Superior temporal gyrus (tissue), 1 donor: Measurements from ENCODE around the gene GRM4.

Source experiments
- DNase-seq: peaks from one replicate; pipeline ENCODE4 v3.0.0-alpha.2; 2016; ENCODE audit errors: extremely low spot score

GRM4 gene

DNA sequence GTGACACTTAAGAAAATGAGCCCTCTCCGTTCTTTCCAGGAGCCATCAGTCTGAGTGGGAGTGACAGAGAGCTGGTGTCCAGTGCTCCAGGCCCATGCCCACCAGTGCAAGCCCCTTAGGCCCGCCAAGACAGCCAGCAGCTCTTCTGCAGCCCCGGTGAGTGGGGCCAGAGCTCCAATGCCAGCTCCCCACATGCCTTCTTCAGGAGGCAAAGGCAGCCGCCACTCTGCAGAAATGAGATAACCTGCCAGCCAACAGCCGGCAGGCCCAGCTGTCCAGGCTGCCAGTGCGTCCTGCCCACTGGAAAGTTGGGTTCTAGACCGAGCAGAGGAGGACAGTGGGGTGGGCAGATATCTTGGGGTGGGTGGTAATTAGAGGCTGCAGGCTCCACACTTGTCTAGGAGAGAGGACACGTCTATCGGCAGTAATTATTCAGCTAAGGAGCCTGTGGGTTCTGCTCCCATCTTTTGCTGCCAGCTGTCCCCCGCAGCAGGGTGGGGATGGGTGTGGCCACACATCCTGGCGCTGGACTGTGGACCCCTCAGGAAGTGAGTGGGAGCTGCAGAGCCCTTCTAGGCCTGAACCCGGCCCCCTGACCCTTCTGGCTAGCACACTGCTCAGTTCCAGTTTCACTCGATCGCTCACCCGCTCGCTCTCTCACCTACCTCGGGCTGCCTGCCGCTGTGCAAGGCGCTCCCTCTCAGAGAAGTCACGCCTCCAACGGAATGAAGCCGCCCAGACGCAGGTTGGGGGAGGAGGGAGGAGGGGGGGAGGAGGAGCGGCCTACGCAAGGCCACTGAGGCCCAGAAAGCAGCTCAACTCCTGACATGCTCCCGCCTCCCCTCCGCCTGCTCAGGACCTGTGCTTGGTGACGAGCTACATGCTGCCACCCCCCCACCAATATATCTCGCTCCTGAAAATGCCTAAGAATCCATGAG lies 3.6 kb downstream of the GRM4 start:
- DNase-seq = no peak

DNA sequence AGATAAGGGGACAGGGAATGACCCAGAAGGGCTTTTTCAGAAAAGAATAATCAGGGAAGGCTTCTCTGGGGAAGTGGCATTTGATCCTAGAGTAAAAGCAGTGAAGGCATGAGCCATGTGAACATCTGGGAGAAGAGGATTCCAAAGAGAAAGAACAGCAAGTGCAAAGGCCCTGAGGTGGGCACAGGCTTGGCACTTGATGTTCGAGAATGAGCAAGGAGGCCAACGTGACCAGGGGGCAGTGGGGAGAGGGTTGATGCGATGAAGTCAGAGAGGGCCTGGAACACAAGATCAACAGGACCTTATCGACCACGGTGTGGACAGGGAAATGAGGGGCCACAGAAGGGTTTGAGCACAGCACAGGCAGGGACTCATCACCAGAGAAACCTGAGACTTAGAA lies 5.8 kb downstream of the GRM4 start:
- DNase-seq = no peak

DNA sequence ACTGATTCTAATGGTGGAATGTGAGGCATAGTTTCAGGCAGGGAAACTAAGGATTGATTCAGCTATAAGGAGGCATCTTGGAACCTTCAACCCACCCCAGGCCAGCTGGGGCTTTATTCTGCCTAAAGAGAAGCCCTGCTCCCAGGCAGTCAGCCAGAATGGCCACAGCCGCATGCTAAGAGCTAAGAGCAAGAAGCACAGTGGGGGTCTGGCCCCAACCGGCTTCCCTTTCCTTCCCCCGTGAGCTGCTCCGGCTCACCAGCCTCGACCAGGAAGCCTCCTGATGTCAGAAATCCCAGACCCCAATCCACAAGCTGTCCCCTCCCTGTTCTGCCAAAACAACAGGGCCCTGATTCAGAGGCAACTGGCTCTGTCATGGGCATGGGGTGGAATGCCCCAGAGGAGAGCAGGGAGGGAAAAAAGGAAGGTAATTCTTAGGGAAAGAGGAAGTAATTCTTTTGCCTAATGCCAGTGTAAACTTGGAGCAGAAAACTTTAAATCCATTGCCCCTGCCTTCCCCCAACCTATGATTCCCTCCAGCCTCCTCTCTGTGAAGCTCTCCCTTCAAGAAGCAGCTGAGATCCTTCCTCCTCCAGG lies 6.9 kb downstream of the GRM4 start:
- no peak for DNase-seq

DNA sequence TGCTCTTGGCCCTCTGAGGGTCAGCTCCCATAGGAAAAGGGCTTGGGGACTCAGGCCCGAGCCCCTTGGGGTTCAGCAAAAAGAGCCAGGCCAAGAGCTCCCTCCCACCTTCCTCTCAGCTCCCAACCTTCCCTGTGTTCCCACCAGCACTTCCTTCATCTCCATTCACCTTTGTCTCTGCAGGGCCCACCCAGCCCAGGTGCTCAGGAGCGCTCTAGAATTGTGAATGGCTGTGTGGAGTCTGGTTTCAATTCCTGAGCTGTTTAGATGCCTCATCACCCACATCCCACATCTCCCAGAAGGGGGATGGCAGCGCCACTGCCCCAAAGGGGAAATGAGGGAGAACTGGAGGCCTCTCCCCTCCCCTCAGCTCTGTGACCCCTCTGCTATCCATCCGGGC lies 7.7 kb downstream of the GRM4 start:
- no peak for DNase-seq

DNA sequence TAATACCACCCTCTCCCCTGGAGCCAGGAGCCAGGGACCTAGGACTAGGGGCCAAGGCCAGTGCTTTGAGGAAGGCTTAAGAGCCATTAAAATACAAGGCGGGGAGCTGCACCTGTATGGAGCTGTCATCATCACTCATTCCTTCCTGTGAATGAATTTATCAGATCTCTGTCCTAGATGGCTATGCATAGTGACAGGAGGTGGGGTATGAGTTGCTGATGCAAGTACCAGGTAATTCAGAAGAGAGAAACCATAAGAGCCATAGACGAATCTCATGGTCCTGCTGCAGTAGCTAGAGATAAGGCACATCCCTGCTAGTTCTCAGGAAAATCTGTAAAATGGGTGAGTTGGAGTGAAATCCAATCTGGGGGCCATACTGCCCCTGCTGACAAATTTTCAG lies 10.3 kb downstream of the GRM4 start:
- no peak for DNase-seq

DNA sequence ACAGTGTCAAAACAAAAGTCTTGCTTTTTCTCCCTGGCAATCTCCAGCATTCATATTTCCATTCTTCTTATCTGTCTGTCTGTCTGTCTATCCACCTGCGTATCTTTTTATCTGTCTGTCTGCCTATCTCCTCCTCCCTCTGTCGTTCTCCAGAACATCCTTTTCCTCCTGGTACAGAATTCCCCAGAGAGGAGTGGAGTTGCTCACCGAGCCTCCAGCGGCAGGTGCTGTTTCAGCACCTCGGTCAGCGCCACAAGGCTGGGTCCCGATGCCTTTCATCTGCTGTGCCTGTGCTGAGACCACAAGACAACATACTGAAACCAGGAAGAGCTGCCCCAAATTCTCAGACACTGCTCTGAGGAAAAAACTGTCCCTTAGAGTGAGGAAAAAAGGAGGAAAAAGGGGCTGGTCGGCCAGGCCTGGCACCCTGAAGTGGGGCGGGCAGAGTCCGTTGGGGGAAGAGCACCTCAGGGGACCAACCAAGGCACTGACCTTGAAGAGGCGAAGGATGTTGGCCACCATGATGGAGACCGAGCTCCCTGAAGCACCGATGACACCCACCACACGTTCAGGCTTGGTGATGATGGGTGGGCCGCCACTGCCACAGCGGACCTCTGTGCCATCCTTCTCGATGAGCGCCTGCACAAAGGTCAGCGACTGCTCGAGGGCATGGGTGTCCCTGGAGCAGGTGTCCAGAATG lies 13.3 kb downstream of the GRM4 start:
- no peak for DNase-seq

DNA sequence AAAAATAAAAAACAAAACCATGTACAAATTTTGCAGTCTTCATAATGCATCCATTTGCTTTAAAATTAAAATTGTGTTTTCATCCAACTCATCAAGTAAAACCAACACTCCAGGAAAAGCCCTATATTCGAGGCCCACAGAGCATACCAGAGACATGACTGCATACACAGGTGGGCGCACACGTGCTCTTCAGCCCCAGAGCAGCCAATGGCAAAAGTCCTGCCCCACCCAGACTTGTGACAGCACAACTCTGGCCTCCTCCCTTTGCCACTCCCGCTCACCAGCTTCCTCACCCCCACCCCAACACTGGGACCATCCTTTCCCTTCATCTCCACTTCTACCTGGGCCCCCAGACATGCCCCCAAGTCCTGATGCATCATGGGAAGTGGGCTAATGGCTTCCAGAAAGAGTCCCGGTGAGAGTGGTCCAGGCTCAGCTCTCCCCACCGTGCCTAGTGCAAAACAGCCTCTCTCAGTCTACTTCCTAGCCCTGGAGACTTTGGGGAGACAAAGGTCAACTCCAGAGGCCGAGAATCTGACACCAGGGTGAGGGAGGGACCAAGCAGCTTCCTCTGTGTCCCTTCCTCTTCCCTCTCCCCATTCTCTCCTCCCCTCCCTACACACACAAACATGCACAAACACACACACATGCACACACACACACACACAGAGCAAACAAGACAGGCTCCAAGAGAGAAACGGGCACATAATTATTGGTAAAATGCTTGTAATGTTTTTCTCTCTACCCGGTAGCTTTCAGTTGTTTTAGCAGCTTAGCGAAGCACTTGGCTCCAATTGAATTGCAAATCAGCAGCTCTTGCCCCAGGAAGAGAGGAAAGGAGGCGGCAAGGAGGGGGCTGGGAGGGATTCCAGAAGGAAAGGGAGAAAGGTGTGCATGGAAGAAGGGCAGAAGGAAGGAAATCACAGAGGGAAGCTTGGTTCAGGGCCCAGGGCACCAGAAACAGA lies 14.3 kb downstream of the GRM4 start:
- DNase-seq = no peak

DNA sequence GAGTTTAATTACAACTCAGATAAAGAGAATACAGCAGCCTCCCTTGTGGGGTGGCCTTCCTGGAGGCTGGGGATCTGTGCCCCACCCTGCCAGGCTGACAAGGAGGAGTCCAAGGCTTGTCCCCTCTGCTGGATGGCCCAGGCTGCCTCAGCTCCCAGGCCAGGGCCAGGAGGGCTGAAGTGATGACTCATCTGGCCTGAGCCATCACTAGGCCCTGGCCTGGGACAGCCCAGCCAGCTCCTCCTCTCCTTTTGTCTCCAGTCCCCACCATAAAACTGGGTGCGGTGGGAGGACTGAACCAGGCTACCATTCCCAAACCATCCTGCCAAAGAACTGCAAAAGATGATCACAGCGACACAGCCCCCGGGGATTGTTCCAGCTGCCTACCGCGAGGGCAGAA lies 15.0 kb downstream of the GRM4 start:
- no peak for DNase-seq

DNA sequence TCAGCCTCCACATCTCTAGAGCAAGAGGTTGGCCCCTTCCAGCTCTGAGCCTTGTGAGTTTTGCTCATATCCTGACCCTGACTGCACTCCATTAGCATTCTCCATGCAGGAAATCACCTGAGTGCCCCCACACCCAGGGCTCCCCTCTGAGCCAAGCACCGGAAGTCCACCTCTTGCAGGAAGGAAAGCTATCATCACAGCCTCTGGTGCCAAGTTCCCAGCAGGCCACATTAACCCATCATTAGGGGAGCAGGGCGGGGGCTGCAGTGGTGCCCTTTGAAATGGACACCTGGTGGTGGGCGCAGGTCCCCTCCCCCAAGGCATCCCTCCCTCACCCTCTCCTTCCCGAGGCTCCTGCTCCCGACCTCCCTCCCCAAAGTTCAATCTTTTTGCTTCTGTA lies 16.1 kb downstream of the GRM4 start:
- DNase-seq = no peak

DNA sequence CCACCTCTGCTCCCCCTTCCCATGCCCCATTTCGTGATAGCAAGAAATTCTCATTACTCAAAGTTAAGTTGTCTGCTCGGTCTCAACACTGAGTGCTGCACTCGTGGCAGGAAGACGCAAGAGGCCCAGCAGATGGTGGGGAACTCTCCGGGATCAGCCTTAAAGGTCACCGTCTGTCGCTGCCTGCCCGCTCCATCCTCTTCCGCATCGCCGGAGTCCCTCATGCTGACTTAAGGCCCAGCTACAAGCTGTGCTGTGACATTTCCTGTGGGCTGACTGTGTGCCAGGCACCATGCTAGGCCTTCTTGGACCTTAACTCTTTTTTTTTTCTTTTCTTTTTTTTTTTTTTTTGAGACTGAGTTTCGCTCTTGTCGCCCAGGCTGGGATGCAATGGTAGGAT lies 17.8 kb downstream of the GRM4 start:
- DNase-seq = no peak

DNA sequence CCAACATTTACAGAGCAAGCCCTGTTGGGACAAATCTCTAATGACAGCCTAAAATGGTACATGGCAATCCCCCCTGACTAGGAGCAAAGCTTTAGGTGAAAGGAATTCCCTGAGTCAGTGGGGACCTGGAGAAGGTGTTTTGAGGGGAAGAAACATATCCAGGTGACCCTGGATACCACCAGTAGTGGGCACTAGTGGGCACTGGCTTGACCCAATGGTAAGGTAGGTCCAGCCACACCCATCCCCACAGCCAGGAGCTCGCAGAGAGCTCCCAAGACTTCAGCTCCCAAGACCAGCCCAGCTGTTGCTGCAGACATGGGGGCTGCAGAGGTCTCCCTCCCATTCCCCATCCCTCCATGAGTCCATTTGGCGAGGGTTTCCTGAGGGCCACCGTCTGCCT lies 19.5 kb downstream of the GRM4 start:
- DNase-seq = no peak

DNA sequence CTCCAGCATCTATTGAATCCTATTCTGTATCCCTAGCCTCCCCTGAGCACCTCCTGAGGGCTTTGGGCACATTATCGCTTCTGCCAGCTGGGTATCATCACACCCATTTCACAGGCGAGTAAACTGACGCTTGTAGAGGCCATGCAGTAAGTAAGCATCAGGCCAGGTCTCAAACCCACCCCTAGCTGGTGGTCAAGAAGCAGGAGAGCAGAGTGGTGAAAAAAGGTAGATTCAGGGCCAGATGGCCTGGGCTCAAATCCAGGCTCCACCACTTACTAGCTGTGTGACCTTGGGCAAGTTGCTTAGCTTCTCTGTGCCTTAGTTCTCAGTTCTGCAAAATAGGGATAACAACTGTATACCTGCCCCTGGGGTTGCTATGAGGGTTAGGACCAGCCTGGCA lies 19.9 kb downstream of the GRM4 start:
- no peak for DNase-seq

DNA sequence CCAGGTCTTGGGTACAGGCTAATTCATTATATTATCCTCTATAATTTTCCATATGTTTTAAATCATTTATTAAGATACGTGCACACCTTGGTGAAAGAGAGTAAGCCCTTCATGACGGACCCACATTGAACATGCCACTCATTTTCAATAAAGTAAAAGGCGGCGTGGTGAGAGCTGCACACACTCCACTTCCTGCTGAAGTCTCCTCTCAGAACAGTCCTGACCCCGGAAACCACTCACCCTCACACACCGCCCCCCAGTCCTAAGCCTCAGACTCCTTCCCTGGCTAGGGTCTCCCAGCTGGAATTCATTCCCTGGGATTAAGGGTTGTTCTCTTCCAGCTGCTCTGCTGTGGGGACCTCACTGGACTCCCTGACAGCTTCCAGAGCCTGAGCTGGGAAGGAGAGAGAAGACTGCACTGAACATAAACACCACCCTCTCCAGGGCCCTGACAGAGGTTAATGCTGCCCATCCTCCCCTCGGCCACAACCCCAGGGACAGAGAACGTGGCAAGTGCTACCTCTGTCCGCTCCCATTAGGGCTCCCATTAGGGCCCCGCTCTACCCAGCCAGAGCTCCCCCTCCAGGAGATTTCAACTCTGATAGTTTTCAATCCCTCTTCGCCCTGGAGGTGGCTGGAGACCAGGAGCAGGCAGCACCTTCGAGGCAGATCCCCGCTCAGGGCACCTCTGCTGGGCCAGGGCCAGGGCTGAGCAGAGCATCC lies 24.8 kb downstream of the GRM4 start:
- DNase-seq = no peak

DNA sequence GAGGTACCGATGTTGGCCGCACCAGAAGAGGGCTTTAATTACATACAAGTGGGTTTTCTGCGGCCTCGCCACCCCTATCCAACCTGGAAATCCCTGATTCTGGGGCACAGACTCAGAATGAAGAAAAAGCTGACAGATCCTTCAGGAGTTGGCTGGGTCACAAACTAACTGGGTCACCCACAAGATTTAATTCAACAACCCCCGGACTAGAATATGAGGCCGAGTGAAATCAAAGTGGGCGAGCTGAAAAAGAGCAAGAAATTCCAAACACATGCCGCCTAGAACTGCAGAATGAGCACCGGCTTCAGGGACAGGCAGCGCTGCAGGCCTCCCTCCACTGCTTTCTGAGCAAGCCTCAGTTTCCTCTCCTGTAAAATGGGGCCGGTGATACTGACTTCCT lies 30.0 kb downstream of the GRM4 start:
- DNase-seq = peak; percentile 17

DNA sequence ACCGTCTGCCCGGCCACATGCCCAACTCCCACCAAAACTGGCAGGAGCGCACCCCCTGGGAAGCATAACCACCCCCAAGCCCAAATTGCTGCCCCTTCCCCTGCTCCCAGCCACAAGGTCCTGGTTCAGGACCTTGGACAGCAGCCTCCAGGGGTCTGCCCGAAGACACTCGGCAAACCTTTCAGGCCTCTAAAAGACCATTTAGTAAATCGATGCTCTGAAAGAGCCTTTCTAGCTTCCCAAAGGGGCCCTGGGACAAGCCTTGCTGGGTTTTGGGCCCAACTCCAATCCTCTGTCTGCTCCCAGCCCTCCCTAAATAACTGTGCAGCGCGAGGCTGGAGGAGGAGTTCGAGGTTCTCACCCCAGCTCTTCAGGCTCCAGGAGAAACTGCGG lies 30.5 kb downstream of the GRM4 start:
- no peak for DNase-seq

DNA sequence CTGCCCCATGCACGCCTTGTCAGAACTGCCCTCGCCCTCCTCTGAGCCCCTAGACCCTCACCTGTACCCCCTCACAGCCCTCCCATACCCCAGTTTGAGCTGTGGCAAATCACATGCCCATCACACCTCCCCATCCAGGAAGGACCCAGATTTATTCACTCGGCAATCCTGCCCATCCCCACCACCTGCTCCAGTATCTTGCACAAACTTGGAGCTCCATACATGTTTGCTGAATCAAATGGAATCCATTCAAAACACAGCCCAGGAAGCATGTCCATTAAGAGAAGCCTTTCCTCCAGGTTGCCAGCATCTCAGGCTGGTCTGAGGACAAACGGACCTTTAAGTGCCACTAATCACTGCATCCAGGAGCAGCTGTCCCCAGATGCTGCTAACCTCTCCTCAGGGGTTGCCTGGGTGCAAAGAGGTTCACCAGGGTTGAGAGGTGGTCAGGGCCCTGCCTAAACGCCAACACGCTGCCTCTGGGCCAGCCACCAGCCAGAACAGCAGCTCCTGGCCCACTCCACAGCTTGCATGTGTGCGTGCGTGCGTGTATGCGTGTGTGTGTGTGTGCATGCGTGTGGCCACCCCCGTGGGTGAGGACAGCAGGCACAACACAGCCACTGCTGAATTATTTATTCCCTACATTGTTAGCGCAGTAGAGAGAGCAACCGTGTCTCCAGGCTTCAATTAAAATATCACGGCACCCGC lies 31.0 kb downstream of the GRM4 start:
- DNase-seq = no peak

DNA sequence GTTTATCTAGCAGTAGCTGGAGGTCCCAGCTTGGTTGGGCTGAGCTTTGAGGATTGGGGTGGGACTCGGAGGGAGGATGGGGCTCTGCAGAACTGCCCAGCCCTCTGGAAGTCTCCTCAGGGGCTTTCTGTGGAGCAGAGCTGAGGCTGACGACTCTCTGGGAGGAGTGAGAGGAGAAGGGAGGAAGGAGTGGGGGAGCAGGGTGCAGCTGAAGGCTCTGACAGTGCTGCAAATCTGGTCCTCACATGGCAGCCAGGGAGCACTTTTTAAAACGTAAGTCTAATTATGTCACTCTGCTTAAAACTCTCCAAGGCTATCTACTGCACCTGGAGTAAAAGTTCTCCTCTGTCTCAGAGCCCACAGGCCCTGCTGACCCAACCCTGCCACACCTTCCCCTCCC lies 32.4 kb downstream of the GRM4 start:
- no peak for DNase-seq

DNA sequence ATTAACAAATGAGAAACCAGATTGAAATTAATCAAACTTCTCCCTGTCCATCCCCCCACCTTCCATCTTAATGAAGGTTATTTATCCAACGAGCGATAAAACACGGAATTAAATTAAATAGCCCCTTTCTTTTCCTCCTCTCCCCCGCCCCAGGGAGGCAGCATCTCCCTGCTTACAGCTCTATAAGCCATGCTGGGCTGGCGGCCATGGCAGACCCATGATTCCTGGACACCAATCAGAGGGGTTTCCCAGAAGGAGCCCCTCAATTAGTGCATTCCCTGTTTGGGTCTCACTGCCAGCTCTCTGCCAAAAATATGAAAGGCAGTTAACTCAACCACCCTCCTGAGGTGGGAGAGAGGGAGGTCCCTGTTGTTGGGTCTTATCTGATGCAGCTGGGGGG lies 33.8 kb downstream of the GRM4 start:
- no peak for DNase-seq

DNA sequence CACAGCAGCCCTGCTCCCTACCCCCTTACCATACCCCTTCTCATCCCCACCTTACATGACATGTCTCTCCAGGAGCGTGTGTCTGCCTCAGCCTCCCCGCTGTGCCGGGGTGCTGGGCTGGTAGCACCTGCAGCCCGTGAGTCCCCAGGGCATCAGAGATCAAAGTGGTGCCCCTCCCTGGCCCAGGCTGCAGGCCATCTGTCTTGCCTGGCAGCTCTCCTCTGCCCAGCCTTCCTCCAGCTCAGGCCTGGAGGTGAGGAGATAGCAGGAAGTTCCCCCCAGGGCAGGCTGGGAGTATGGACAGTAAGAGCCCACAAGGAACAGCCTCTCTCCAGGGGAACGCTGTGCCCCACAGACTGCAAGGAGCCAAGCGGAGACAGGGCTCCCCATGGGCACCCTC lies 35.3 kb downstream of the GRM4 start:
- DNase-seq = no peak

DNA sequence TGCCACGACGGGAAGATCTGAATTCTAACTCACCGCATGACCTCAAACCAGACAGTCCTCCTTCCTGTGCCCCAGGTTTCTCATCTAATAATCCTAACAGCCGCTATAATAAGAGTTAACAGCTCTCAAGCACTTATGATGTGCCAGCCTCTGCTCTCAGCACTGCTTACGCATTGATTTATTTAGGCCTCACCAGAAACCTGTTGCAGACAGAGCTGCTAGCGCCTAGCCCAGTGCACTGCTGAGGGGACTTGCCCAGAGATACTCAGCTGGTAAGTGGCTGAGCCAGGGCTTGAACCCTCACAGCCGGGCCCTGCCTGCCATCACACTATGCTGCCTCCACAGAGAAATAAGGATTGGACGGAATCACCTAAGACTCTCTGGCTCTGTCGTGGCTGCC lies 37.7 kb downstream of the GRM4 start:
- DNase-seq = no peak
